HepG2 (cell line): Measurements from ENCODE around the gene PTPRD.

Experiments used
- GABPA ChIP-seq, 2 experiments: IDR thresholded peaks; 2 replicates each; pipeline ENCODE4 v1.6.1; 2011 to 2016; ENCODE audit warnings: low read depth in 2 of 2, low read length in 1 of 2, missing biosample characterization in 1 of 2, missing genetic modification characterization in 1 of 2
- KAT7 ChIP-seq: IDR thresholded peaks from 2 replicates; pipeline ENCODE4 v1.6.1; 2018; ENCODE audit warnings: borderline replicate concordance, missing compliant biosample characterization
- PBX3 ChIP-seq: sonication (generic); formaldehyde crosslinking; IDR thresholded peaks from 2 replicates; pipeline ENCODE4 v1.8.1; 2023; ENCODE audit warnings: missing genetic modification reagents, inconsistent platforms, borderline replicate concordance
- ZKSCAN8 ChIP-seq: IDR thresholded peaks from 2 replicates; pipeline ENCODE4 v1.6.1; 2016; ENCODE audit warnings: borderline replicate concordance, missing genetic modification reagents, missing compliant biosample characterization
- ZNF263 ChIP-seq: sonication (generic); formaldehyde crosslinking; IDR thresholded peaks from 2 replicates; pipeline ENCODE4 v1.4.0; 2020; ENCODE audit warnings: missing genetic modification reagents

DNA sequence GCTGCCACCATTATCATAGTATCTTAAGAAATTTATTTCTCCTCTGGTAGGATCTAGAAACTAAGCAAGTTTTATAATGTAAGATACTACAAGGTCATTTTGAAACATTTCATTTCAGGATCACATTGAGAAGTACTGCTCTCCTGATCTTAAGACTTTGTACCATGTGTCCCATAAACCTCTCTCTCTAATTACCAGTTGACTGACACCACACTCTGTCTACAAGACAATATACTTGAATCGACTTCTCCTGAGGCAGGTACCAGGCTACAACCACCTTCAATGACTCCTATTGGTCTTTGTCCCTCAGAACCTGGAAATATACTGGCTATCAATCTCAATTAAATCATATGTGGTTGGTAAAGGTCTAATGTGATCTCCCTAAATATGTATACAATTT is 597.0 kb downstream of the PTPRD start:
- no peak for TF ChIP-seq KAT7 (CRISPR knock-in tag)
- no peak for TF ChIP-seq PBX3 (CRISPR knock-in tag)
- no peak for TF ChIP-seq ZNF263 (CRISPR knock-in tag)
- TF ChIP-seq GABPA (IDR thresholded peaks at IDR 0.05; ENCODE audit: low read depth, low read length) = no peak
- no peak for TF ChIP-seq GABPA (CRISPR knock-in tag; IDR thresholded peaks at IDR 0.05; ENCODE audit: low read depth)
- no peak for TF ChIP-seq ZKSCAN8 (CRISPR knock-in tag)
